ENCODE data around the gene RNF34.

Gene RNF34

GRCh38 chr12:121446750-121447149 lies 46.8 kb downstream of the RNF34 start:
- TF ChIP-seq CTCF (IDR thresholded peaks at IDR 0.05; ENCODE audit: borderline replicate concordance, insufficient read depth, low read depth, low read length) = no peak
- no peak overlapping the region for H3K4me3 ChIP-seq (ENCODE audit: low read depth, low read length)

DNA sequence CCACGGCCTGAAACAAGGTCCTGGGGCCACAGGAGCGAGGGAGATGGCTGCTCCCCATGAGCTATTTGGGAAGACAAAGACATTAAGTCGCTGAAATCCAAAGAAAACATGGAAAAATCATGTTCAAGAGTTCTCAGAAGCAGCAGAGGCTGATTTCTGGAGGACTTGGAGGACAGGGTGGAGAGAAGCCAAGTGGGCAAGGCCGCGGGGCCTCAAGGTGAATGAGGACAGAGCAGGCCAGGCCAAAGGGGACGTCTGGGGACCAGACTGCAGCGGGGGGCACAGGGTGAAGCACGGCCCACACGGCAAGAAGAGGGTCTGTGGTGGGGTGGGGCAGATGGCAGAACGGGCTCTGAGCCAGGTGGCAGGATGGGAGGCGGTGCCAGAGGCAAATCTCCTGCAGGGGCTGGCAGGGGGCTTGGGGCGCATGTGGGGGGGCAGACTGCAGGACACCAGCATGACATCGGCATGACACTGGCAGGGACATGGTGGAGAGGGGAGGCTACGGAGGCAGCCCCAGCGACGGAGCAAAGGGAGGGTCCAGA lies 48.9 kb downstream of the RNF34 start:
- no peak overlapping the region for H3K4me3 ChIP-seq (ENCODE audit: low read depth, low read length)
- no peak for TF ChIP-seq CTCF (IDR thresholded peaks at IDR 0.05; ENCODE audit: borderline replicate concordance, insufficient read depth, low read depth, low read length)

- no peak overlapping the region for H3K4me3 ChIP-seq (ENCODE audit: low read depth, low read length)
- no peak for TF ChIP-seq CTCF (IDR thresholded peaks at IDR 0.05; ENCODE audit: borderline replicate concordance, insufficient read depth, low read depth, low read length)
Observed at GRCh38 chr12:121451961-121452339, 52.0 kb downstream of the RNF34 start.

DNA sequence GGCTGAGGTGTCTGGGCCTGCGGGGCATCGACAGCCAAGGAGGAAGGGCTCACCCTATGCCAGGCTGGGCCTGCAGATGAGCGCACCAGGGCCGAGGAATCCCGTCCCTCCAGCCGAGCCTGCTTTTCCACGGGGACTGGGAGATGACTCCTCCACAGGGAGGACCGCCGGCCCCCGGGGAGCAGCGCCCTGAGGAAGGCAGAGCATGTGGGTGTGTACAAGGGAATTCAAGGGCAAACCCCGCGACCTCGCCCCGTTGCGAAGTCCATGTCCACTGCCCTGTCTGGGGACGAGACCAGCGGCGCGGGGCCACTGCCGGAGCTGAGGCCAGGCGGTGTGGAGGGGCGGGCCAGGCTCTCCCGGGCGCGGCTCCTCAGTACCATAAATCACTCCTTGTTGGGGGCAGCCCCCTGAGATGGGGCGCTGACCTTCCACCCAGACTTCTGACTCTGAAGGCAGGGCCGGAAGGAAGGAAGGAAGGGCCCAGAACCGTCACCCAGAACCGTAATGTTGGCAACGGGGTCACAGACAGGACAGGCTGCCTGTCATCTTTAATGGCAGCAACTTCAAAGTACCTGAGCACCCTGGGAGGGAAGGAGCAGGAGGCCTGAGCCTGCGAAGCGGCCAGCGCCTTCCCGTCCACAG lies 52.5 kb downstream of the RNF34 start:
- TF ChIP-seq CTCF (IDR thresholded peaks at IDR 0.05; ENCODE audit: borderline replicate concordance, insufficient read depth, low read depth, low read length) = no peak
- no peak overlapping the region for H3K4me3 ChIP-seq (ENCODE audit: low read depth, low read length)

GRCh38 chr12:121452985-121453360 lies 53.1 kb downstream of the RNF34 start:
- no peak overlapping the region for H3K4me3 ChIP-seq (ENCODE audit: low read depth, low read length)
- TF ChIP-seq CTCF (IDR thresholded peaks at IDR 0.05; ENCODE audit: borderline replicate concordance, insufficient read depth, low read depth, low read length) = no peak

GRCh38 chr12:121453629-121454028 lies 53.7 kb downstream of the RNF34 start:
- H3K4me3 ChIP-seq (ENCODE audit: low read depth, low read length) = no peak overlapping the region

More at GRCh38 chr12:121453629-121454028, 53.7 kb downstream of the RNF34 start:
- TF ChIP-seq CTCF (IDR thresholded peaks at IDR 0.05; ENCODE audit: borderline replicate concordance, insufficient read depth, low read depth, low read length) = no peak

All from GM12875 (cell line).